CD4-positive, alpha-beta T cell treated with Interleukin-1 beta for 1 hour (primary cell): ENCODE measurements around the gene NKAIN2.
"Not testable (repeated sequence)": the region's sequence is repeated elsewhere in the genome, so short reads cannot be mapped to it uniquely, and the experiment has no call there.

Experiments used
- DNase-seq, 2 donors: peaks; one replicate each; pipeline ENCODE4 v3.0.0-alpha.2; 2020 to 2022

Gene NKAIN2

GRCh38 chr6:124524491-124525200 lies 721.0 kb downstream of the NKAIN2 start:
- no peak for DNase-seq

GRCh38 chr6:124530926-124531325 lies 727.3 kb downstream of the NKAIN2 start:
- no peak for DNase-seq

GRCh38 chr6:124535299-124535698 lies 731.6 kb downstream of the NKAIN2 start:
- DNase-seq, result no peak

GRCh38 chr6:124535746-124536145 lies 732.1 kb downstream of the NKAIN2 start:
- DNase-seq, result no peak

- no peak for DNase-seq
These were observed 732.6 kb downstream of the NKAIN2 start for GRCh38 chr6:124536157-124536841.

- DNase-seq, result no peak
These were observed 733.2 kb downstream of the NKAIN2 start for GRCh38 chr6:124536842-124537191.

GRCh38 chr6:124539096-124539495 lies 735.4 kb downstream of the NKAIN2 start:
- DNase-seq, result no peak

GRCh38 chr6:124541573-124541972 lies 737.9 kb downstream of the NKAIN2 start:
- no peak for DNase-seq

- no peak for DNase-seq
These were observed 742.9 kb downstream of the NKAIN2 start for GRCh38 chr6:124546601-124547000.

GRCh38 chr6:124551711-124552233 lies 748.1 kb downstream of the NKAIN2 start:
- no peak for DNase-seq

- DNase-seq, result no peak
These were observed 754.2 kb downstream of the NKAIN2 start for GRCh38 chr6:124557873-124558272.

- not testable (repeated sequence) for DNase-seq
These were observed 756.4 kb downstream of the NKAIN2 start for GRCh38 chr6:124560078-124560477.

- DNase-seq, result no peak
These were observed 757.4 kb downstream of the NKAIN2 start for GRCh38 chr6:124560873-124561567.

- DNase-seq, result no peak
These were observed 758.0 kb downstream of the NKAIN2 start for GRCh38 chr6:124561635-124562130.

- DNase-seq, result not testable (repeated sequence)
These were observed 760.5 kb downstream of the NKAIN2 start for GRCh38 chr6:124564125-124564524.

GRCh38 chr6:124567401-124567800 lies 763.7 kb downstream of the NKAIN2 start:
- DNase-seq, result no peak

GRCh38 chr6:124573953-124574352 lies 770.3 kb downstream of the NKAIN2 start:
- DNase-seq, result no peak

- no peak for DNase-seq
These were observed 774.1 kb downstream of the NKAIN2 start for GRCh38 chr6:124577734-124578281.

GRCh38 chr6:124590001-124590400 lies 786.3 kb downstream of the NKAIN2 start:
- DNase-seq, result no peak

- no peak for DNase-seq
These were observed 796.0 kb downstream of the NKAIN2 start for GRCh38 chr6:124599656-124600055.

GRCh38 chr6:124604719-124605118 lies 801.1 kb downstream of the NKAIN2 start:
- DNase-seq, result no peak

GRCh38 chr6:124607119-124607627 lies 803.5 kb downstream of the NKAIN2 start:
- no peak for DNase-seq

GRCh38 chr6:124613031-124613430 lies 809.4 kb downstream of the NKAIN2 start:
- DNase-seq, result no peak
